H1 (cell line): ENCODE measurements around the gene BRPF1. TPM values are rescaled to one million over a fixed set of nuclear protein-coding genes. Genes with fewer than 3 reads are reported as not detected.

Source experiments
- CTCF ChIA-PET: fragments of 300-600 bp; sonication (Branson Sonifier 250); formaldehyde crosslinking; loops from one replicate; lab custom pipeline; 2021; ENCODE audit not compliant: partially characterized antibody; lab: Charles Lee
- POLR2A ChIA-PET: fragments of 300-600 bp; sonication (Branson Sonifier 250); formaldehyde crosslinking; loops from one replicate; lab custom pipeline; 2021; ENCODE audit warnings: inconsistent platforms; ENCODE audit not compliant: partially characterized antibody; lab: Charles Lee
- DNase-seq, 2 experiments: peaks; one replicate each; pipeline versions ENCODE4 v3.0.0 to v3.0.0-alpha.2; 2010 to 2022; ENCODE audit warnings: low spot score in 2 of 2, low read depth in 1 of 2, mixed read lengths in 1 of 2
- FAIRE-seq: peaks from 2 replicates; lab custom pipeline; 2011; peaks lifted over from hg19 to GRCh38; lab: Jason Lieb, UNC
- H2AFZ ChIP-seq: 2 replicates; pipeline ENCODE4 v1.8.1; 2012; ENCODE audit warnings: low read length, inconsistent platforms
- H2AK5ac ChIP-seq: 2 replicates; pipeline ENCODE4 v1.6.1; 2013; ENCODE audit warnings: low read depth, low read length
- H2BK120ac ChIP-seq: replicated peaks from 2 replicates; pipeline ENCODE3; 2013; ENCODE audit warnings: low read depth, low read length, inconsistent platforms
- H2BK12ac ChIP-seq: 2 replicates; pipeline ENCODE4 v1.6.1; 2013; ENCODE audit warnings: low read depth, low read length
- H2BK15ac ChIP-seq: 2 replicates; pipeline ENCODE4 v1.6.1; 2013; ENCODE audit warnings: low read length
- H2BK20ac ChIP-seq: 2 replicates; pipeline ENCODE4 v1.6.1; 2013; ENCODE audit warnings: low read length
- H2BK5ac ChIP-seq: 2 replicates; pipeline ENCODE4 v1.6.1; 2013; ENCODE audit warnings: low read depth, low read length
- H3K14ac ChIP-seq: 2 replicates; pipeline ENCODE4 v1.6.1; 2013; ENCODE audit warnings: inconsistent platforms; ENCODE audit not compliant: insufficient read length
- H3K18ac ChIP-seq: 2 replicates; pipeline ENCODE4 v1.6.1; 2013; ENCODE audit warnings: low read length; ENCODE audit errors: extremely low read depth
- H3K23ac ChIP-seq: 2 replicates; pipeline ENCODE4 v1.6.1; 2013; ENCODE audit warnings: inconsistent platforms; ENCODE audit not compliant: insufficient read length
- H3K23me2 ChIP-seq: 2 replicates; pipeline ENCODE4 v1.6.1; 2013; ENCODE audit warnings: low read depth, low read length
- H3K27ac ChIP-seq: 2 replicates; pipeline ENCODE4 v1.6.1; 2011; ENCODE audit warnings: low read depth, low read length, inconsistent platforms
- H3K27me3 ChIP-seq, 4 experiments: replicated peaks in 1 of 4; 1 replicate in 1 of 4; 2 replicates in 3 of 4; pipeline versions ENCODE4 v1.6.1 to v1.8.1; 2011 to 2013; ENCODE audit warnings: low read length in 3 of 4, mild to moderate bottlenecking in 3 of 4, inconsistent platforms in 2 of 4, mixed read lengths in 2 of 4, moderate library complexity in 1 of 4; ENCODE audit not compliant: control insufficient read depth in 3 of 4, insufficient read depth in 3 of 4; ENCODE audit errors: extremely low read depth in 1 of 4
- H3K36me3 ChIP-seq, 4 experiments: 2 replicates each; pipeline versions ENCODE4 v1.6.1 to v1.8.1; 2011 to 2013; ENCODE audit warnings: mild to moderate bottlenecking in 4 of 4, low read length in 3 of 4, moderate library complexity in 2 of 4, control low read depth in 1 of 4, inconsistent platforms in 1 of 4; ENCODE audit not compliant: insufficient read depth in 4 of 4, control insufficient read depth in 2 of 4
- H3K4ac ChIP-seq: replicated peaks from 2 replicates; pipeline ENCODE3; 2013; ENCODE audit warnings: low read length, low read depth, mixed read lengths, inconsistent platforms; ENCODE audit not compliant: insufficient read length
- H3K4me1 ChIP-seq, 4 experiments: replicated peaks in 1 of 4; 1 replicate in 1 of 4; 2 replicates in 3 of 4; pipeline versions ENCODE4 v1.6.1 to v1.8.1; 2011 to 2013; ENCODE audit warnings: low read length in 3 of 4, inconsistent platforms in 2 of 4, mixed read lengths in 1 of 4; ENCODE audit not compliant: insufficient read depth in 4 of 4, control insufficient read depth in 3 of 4
- H3K4me2 ChIP-seq, 2 experiments: 2 replicates each; pipeline versions ENCODE4 v1.6.1 to v1.8.1; 2011 to 2013; ENCODE audit warnings: low read depth in 2 of 2, low read length in 2 of 2, control low read depth in 1 of 2, inconsistent platforms in 1 of 2, mild to moderate bottlenecking in 1 of 2; ENCODE audit not compliant: insufficient read depth in 1 of 2
- H3K4me3 ChIP-seq, 4 experiments: fragments of 200-600, 300-600 bp in 1 of 4; sonication (generic), shearing (Covaris generic), sonication (Bioruptor Twin) in 1 of 4; 2 replicates each; pipeline versions ENCODE4 v1.5.1 to v1.8.1; 2011 to 2016; ENCODE audit warnings: low read length in 4 of 4, low read depth in 3 of 4, control low read depth in 2 of 4, inconsistent platforms in 2 of 4, mild to moderate bottlenecking in 2 of 4, mixed read lengths in 1 of 4, moderate library complexity in 1 of 4; ENCODE audit not compliant: insufficient read depth in 2 of 4; ENCODE audit errors: extremely low read depth in 1 of 4
- H3K56ac ChIP-seq: replicated peaks from 2 replicates; pipeline ENCODE3; 2013; ENCODE audit warnings: low read depth, mild to moderate bottlenecking, mixed read lengths, low read length, inconsistent platforms; ENCODE audit not compliant: insufficient read length
- H3K79me1 ChIP-seq: 2 replicates; pipeline ENCODE4 v1.6.1; 2013; ENCODE audit warnings: low read depth, low read length, control low read depth
- H3K79me2 ChIP-seq, 2 experiments: 2 replicates each; pipeline versions ENCODE4 v1.6.1 to v1.8.1; 2012 to 2013; ENCODE audit warnings: low read length in 2 of 2, mild to moderate bottlenecking in 2 of 2, inconsistent platforms in 1 of 2; ENCODE audit not compliant: insufficient read depth in 2 of 2, control insufficient read depth in 1 of 2
- H3K9ac ChIP-seq, 4 experiments: replicated peaks in 1 of 4; 1 replicate in 1 of 4; 2 replicates in 3 of 4; pipeline versions ENCODE4 v1.6.1 to v1.8.1; 2011 to 2013; ENCODE audit warnings: low read depth in 3 of 4, low read length in 3 of 4, control low read depth in 2 of 4, mild to moderate bottlenecking in 2 of 4, moderate library complexity in 2 of 4, inconsistent platforms in 1 of 4; ENCODE audit errors: extremely low read depth in 1 of 4
- H3K9me3 ChIP-seq, 2 experiments: 2 replicates each; pipeline versions ENCODE4 v1.6.1 to v1.8.1; 2012 to 2013; ENCODE audit warnings: mild to moderate bottlenecking in 2 of 2, moderate library complexity in 2 of 2, control low read depth in 1 of 2, inconsistent platforms in 1 of 2, low read depth in 1 of 2, low read length in 1 of 2, mixed read lengths in 1 of 2; ENCODE audit not compliant: insufficient read depth in 2 of 2
- H4K20me1 ChIP-seq, 2 experiments: replicated peaks in 1 of 2; 2 replicates each; pipeline versions ENCODE3 to v1.8.1; 2011 to 2013; ENCODE audit warnings: inconsistent platforms in 2 of 2, low read length in 2 of 2, mild to moderate bottlenecking in 1 of 2; ENCODE audit not compliant: insufficient read depth in 2 of 2, control insufficient read depth in 1 of 2
- H4K5ac ChIP-seq: 2 replicates; pipeline ENCODE4 v1.6.1; 2013; ENCODE audit warnings: low read length, low read depth, mixed read lengths, inconsistent platforms; ENCODE audit not compliant: insufficient read length
- H4K8ac ChIP-seq: 2 replicates; pipeline ENCODE4 v1.8.0; 2013; ENCODE audit warnings: mild to moderate bottlenecking, moderate library complexity, low read length, inconsistent platforms; ENCODE audit not compliant: insufficient read depth; ENCODE audit errors: extremely low read depth
- H4K91ac ChIP-seq: replicated peaks from 2 replicates; pipeline ENCODE3; 2013; ENCODE audit warnings: low read length, mixed read lengths, inconsistent platforms; ENCODE audit not compliant: insufficient read length
- BACH1 ChIP-seq: IDR thresholded peaks from 2 replicates; pipeline ENCODE4 v1.6.1; 2012; ENCODE audit warnings: low read length, improper control_type of control experiment
- BRCA1 ChIP-seq: IDR thresholded peaks from 2 replicates; pipeline ENCODE4 v1.6.1; 2012; ENCODE audit warnings: low read depth, low read length, improper control_type of control experiment
- E2F6 ChIP-seq: IDR thresholded peaks from 2 replicates; pipeline ENCODE4 v1.6.1; 2012; ENCODE audit warnings: inconsistent platforms
- EZH2 ChIP-seq: fragments of 200-600 bp; sonication (generic); IDR thresholded peaks from 2 replicates; pipeline ENCODE4 v1.7.1; 2012; ENCODE audit warnings: low read depth, mild to moderate bottlenecking, moderate library complexity, low read length, inconsistent platforms; ENCODE audit not compliant: severe bottlenecking
- FOSL1 ChIP-seq: IDR thresholded peaks from 2 replicates; pipeline ENCODE4 v1.6.1; 2011; ENCODE audit warnings: mild to moderate bottlenecking, low read depth, low read length, moderate library complexity; ENCODE audit not compliant: insufficient read depth
- HDAC6 ChIP-seq: IDR thresholded peaks from one replicate; pipeline ENCODE4 v1.7.1; 2012; ENCODE audit warnings: low read depth, mild to moderate bottlenecking, inconsistent platforms, low read length, moderate library complexity
- KDM1A ChIP-seq: fragments of 200-600, 300-600 bp; sonication (generic); IDR thresholded peaks from 2 replicates; pipeline ENCODE4 v1.7.1; 2016; ENCODE audit warnings: mild to moderate bottlenecking, low read length, borderline replicate concordance
- KDM4A ChIP-seq: IDR thresholded peaks from one replicate; pipeline ENCODE4 v1.7.1; 2012; ENCODE audit warnings: low read depth, mild to moderate bottlenecking, moderate library complexity, low read length, inconsistent platforms; ENCODE audit not compliant: severe bottlenecking
- SRF ChIP-seq: IDR thresholded peaks from 2 replicates; pipeline ENCODE4 v1.6.1; 2011; ENCODE audit warnings: mild to moderate bottlenecking, low read depth, low read length, moderate library complexity
- TAF1 ChIP-seq: IDR thresholded peaks from 2 replicates; pipeline ENCODE4 v1.6.1; 2011; ENCODE audit warnings: mild to moderate bottlenecking, low read depth, low read length
- YY1 ChIP-seq: IDR thresholded peaks from 2 replicates; pipeline ENCODE4 v1.6.1; 2011; ENCODE audit warnings: low read depth, mild to moderate bottlenecking, low read length
- WGBS, 2 experiments: shearing (Covaris generic) in 1 of 2; methylation state at CpG; one replicate each; pipeline versions ENCODE4 v1.1.6 to v1.1.7; 2013 to 2015; ENCODE audit warnings: low lambda C conversion rate in 2 of 2, mixed read lengths in 2 of 2, inconsistent platforms in 1 of 2, low coverage in 1 of 2, missing lambda C conversion rate in 1 of 2; ENCODE audit not compliant: insufficient replicate concordance in 2 of 2, insufficient coverage in 1 of 2, insufficient read length in 1 of 2; ENCODE audit errors: extremely low coverage in 1 of 2, missing lambda C conversion rate in 1 of 2; 5-methylcytosine and 5-hydroxymethylcytosine counted together
- polyA plus RNA-seq, 7 experiments: library from polyadenylated mRNA; depleted of rRNA in 3 of 7; stranded (reverse) in 5 of 7; unstranded in 2 of 7; fragments of >200 nt in 5 of 7; fragments of 200-250 nt in 2 of 7; gene quantifications; 1 replicate in 5 of 7; 2 replicates in 1 of 7; 4 replicates in 1 of 7; pipeline versions ENCODE4 v1.2.1 to v1.2.3, GENCODE V29; 2011 to 2013; ENCODE audit warnings: missing spikeins in 2 of 7, mixed read lengths in 2 of 7
- total RNA-seq: library from RNA; stranded (reverse); fragmentation: NEBNext Ultra II Directional; extraction: Animal tissue kit (Norgen Biotek cat#: 25700); gene quantifications from 2 replicates; pipeline ENCODE4 v1.2.1, GENCODE V29; 2021
- TF ChIP-seq, protein P1 (sequence below): IDR thresholded peaks from 2 replicates; pipeline ENCODE4 v1.6.1; 2012; ENCODE audit warnings: inconsistent platforms
- TF ChIP-seq, protein P2 (sequence below): IDR thresholded peaks from 2 replicates; pipeline ENCODE4 v1.6.1; 2011; ENCODE audit warnings: low read depth, mild to moderate bottlenecking, low read length; ENCODE audit not compliant: insufficient read depth

BRPF1 gene
- total and polyA plus RNA-seq, 2 of the 8 experiments (the other 6 are each of a cell fraction or from before 2014, with no cell fraction given): 11.3 to 21.7 TPM

GRCh38 chr3:9748031-9748430 is 16.5 kb downstream of the BRPF1 start:
- Histone ChIP-seq H3K23ac (no peak overlapping the region), H3K9ac (no peak overlapping the region), H2AFZ (no peak overlapping the region), H2BK5ac (no peak overlapping the region), H2BK12ac (no peak overlapping the region), H3K79me1 (peaks cover 7% of the 10 kb centered on the region), H4K91ac (no peak overlapping the region), H3K14ac (no peak overlapping the region), H3K4ac (no peak overlapping the region), H3K56ac (no peak overlapping the region), H4K20me1 (peaks cover 0 to 2% of the 10 kb centered on the region in 2 experiments), H3K79me2 (peaks cover 0 to 11% of the 10 kb centered on the region in 2 experiments; a peak in 2 of 4 replicates), H4K5ac (no peak overlapping the region), H2AK5ac (no peak overlapping the region), H3K23me2 (peaks cover 6% of the 10 kb centered on the region), H4K8ac (no peak overlapping the region), H3K36me3 (peaks cover 33 to 71% (median 62%) of the 10 kb centered on the region in 4 experiments), H2BK120ac (no peak overlapping the region), H2BK15ac (no peak overlapping the region), H3K27ac (no peak overlapping the region), H3K4me1 (peaks cover 0 to 9% (median 6%) of the 10 kb centered on the region in 4 experiments; a peak in 4 of 7 replicates), H2BK20ac (no peak overlapping the region), H3K9me3 (no peaks in the 10 kb centered on the region), H3K27me3 (no peaks in the 10 kb centered on the region), H3K4me2 (no peak overlapping the region), H3K4me3 (no peak overlapping the region), H3K18ac (no peak overlapping the region)
- ChIA-PET POLR2A (interaction anchor here (1.0 to 5.4 kb wide), 6 partner anchors 8 to 24 kb away, joined by 3 to 60 read pairs (median 12); partner anchors contain the start of gene BRPF1), CTCF (interaction anchor here (0.5 to 0.7 kb wide), 2 partner anchors 38 to 243 kb away, joined by 3 read pairs; no protein-coding TSS in a partner anchor)
- 85% methylated on average over 2 of the region's 2 CpGs; no CpG with 5 or more reads in 1 of the 2 experiments for WGBS, 2 experiments
- FAIRE-seq: no peak
- DNase-seq: no peak
- TF ChIP-seq FOSL1 (no peak), BRCA1 (no peak), EZH2 (no peak), KDM1A (no peak), YY1 (no peak), SRF (no peak), TAF1 (no peak), KDM4A (no peak), HDAC6 (no peak), E2F6 (no peak), BACH1 (no peak)
- TF ChIP-seq, protein P1, sequence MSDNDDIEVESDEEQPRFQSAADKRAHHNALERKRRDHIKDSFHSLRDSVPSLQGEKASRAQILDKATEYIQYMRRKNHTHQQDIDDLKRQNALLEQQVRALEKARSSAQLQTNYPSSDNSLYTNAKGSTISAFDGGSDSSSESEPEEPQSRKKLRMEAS: no peak
- TF ChIP-seq, protein P2, sequence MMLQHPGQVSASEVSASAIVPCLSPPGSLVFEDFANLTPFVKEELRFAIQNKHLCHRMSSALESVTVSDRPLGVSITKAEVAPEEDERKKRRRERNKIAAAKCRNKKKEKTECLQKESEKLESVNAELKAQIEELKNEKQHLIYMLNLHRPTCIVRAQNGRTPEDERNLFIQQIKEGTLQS: no peak
